Stimulated activated CD8-positive, alpha-beta memory T cell treated with anti-CD3 and anti-CD28 coated beads, Interleukin-12 subunit alpha, Interleukin-12 subunit beta, amount 100 ng/mL, for 24 hours (primary cell): ENCODE results near the gene APLP1.
"Not testable (repeated sequence)": the region's sequence is repeated elsewhere in the genome, so short reads cannot be mapped to it uniquely, and the experiment has no call there.

Experiments used
- DNase-seq: peaks from one replicate; pipeline ENCODE4 v3.0.0-alpha.2; 2020; ENCODE audit errors: extremely low read depth

APLP1 gene

GRCh38 chr19:35882114-35882832 lies 13.9 kb downstream of the APLP1 start:
- DNase-seq = no peak

- DNase-seq = no peak
Measured at GRCh38 chr19:35883882-35884281, 15.5 kb downstream of the APLP1 start.

- no peak for DNase-seq
Measured at GRCh38 chr19:35885225-35885738, 16.9 kb downstream of the APLP1 start.

- DNase-seq = no peak
Measured at GRCh38 chr19:35885904-35886303, 17.5 kb downstream of the APLP1 start.

- no peak for DNase-seq
Measured at GRCh38 chr19:35887197-35887596, 18.8 kb downstream of the APLP1 start.

GRCh38 chr19:35888398-35888797 lies 20.0 kb downstream of the APLP1 start:
- DNase-seq = no peak

GRCh38 chr19:35889370-35890112 lies 21.2 kb downstream of the APLP1 start:
- DNase-seq = no peak

- DNase-seq = no peak
Measured at GRCh38 chr19:35890113-35890650, 21.8 kb downstream of the APLP1 start.

GRCh38 chr19:35891819-35892218 lies 23.4 kb downstream of the APLP1 start:
- DNase-seq = not testable (repeated sequence)

GRCh38 chr19:35894342-35894741 lies 26.0 kb downstream of the APLP1 start:
- DNase-seq = no peak

GRCh38 chr19:35895911-35896642 lies 27.7 kb downstream of the APLP1 start:
- DNase-seq = no peak

- no peak for DNase-seq
Measured at GRCh38 chr19:35896643-35897040, 28.3 kb downstream of the APLP1 start.

GRCh38 chr19:35897706-35898451 lies 29.5 kb downstream of the APLP1 start:
- DNase-seq = no peak

GRCh38 chr19:35898499-35898809 lies 30.1 kb downstream of the APLP1 start:
- DNase-seq = no peak

- peak; percentile 75 for DNase-seq
Measured at GRCh38 chr19:35899547-35900214, 31.3 kb downstream of the APLP1 start.

- DNase-seq = no peak
Measured at GRCh38 chr19:35901055-35901644, 32.8 kb downstream of the APLP1 start.

GRCh38 chr19:35901854-35902661 lies 33.7 kb downstream of the APLP1 start, which contains the start of gene HCST:
Gene HCST, plus strand, starts transcription at chr19:35902529. Its CDS starts 65 bp downstream, at chr19:35902594.
- no peak for DNase-seq

- no peak for DNase-seq
Measured at GRCh38 chr19:35902870-35903475, 34.6 kb downstream of the APLP1 start.

GRCh38 chr19:35903550-35904179 lies 35.3 kb downstream of the APLP1 start:
- peak; percentile 75 for DNase-seq
